ENCODE data around the gene TTC39B.

Gene TTC39B

DNA sequence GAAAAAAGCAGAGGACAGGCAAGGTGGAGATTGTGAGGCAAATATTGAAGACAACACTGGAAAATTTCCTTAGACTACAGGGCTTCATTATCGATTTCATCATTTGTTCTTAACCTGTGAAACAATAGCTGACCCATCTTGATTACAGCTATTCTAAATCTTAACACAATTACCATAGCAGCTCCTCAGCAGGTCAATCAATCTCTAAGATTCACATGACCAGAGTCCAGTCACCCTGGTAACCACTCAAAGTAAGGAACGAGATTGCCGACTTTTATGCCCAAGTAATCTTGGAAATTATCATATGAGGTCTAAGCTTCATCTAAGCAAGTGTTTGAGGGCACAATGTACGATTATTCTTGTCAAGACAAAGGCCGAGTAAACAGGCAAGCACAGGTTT lies 93.8 kb downstream of the TTC39B start:
- POLR2A ChIA-PET (ENCODE audit: low non-redundant PET): no interaction called here
- no peak for DNase-seq (ENCODE audit: low spot score)
- CTCF ChIA-PET: interaction anchor here (0.6 to 0.7 kb wide), 2 partner anchors 65 to 259 kb away, joined by 3 read pairs; no protein-coding TSS in a partner anchor
- no peak overlapping the region for H3K27ac ChIP-seq
- TF ChIP-seq, protein P1, sequence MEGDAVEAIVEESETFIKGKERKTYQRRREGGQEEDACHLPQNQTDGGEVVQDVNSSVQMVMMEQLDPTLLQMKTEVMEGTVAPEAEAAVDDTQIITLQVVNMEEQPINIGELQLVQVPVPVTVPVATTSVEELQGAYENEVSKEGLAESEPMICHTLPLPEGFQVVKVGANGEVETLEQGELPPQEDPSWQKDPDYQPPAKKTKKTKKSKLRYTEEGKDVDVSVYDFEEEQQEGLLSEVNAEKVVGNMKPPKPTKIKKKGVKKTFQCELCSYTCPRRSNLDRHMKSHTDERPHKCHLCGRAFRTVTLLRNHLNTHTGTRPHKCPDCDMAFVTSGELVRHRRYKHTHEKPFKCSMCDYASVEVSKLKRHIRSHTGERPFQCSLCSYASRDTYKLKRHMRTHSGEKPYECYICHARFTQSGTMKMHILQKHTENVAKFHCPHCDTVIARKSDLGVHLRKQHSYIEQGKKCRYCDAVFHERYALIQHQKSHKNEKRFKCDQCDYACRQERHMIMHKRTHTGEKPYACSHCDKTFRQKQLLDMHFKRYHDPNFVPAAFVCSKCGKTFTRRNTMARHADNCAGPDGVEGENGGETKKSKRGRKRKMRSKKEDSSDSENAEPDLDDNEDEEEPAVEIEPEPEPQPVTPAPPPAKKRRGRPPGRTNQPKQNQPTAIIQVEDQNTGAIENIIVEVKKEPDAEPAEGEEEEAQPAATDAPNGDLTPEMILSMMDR (conservative IDR thresholded peaks at IDR 0.05; ENCODE audit: low read depth): no peak

DNA sequence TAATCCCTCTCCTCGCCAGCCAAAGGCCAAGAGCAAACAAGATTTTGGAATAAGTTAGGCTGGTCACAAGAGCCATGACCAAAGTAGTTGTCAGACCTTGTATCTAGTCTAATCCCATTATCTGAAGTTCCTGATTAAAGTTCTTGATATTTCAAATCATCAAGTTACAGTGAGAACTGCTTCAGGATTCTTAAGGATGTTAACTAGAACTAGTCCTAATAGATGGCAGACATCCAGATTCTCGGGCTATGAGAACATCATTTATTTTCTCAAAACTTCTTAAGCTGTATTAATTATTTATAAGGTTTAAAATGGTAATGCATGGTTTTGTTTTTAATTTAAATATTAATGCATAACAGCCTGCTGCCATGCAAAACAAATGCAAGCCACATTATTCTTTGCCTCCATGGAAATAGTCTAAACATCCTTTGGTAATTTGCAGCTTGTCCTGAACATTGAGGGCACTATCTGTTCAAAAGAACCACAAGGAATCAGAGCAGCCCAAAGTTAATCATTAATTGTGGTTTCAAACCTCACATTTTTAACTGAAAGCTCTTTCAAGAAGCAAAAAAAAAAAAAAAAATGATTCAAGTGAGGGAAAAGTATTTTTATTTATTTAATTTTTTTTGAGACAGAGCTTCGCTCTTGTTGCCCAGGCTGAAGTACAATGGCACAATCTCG lies 95.1 kb downstream of the TTC39B start:
- no peak overlapping the region for H3K27ac ChIP-seq
- no peak for DNase-seq (ENCODE audit: low spot score)
- ChIA-PET CTCF (interaction anchor here (0.6 kb wide), 2 partner anchors 63 to 289 kb away, joined by 3 to 4 read pairs; no protein-coding TSS in a partner anchor), POLR2A (ENCODE audit: low non-redundant PET) (no interaction called here)
- TF ChIP-seq, protein P1 (conservative IDR thresholded peaks at IDR 0.05; ENCODE audit: low read depth): peak; percentile 33; the same call in 1 of the 2 replicates

DNA sequence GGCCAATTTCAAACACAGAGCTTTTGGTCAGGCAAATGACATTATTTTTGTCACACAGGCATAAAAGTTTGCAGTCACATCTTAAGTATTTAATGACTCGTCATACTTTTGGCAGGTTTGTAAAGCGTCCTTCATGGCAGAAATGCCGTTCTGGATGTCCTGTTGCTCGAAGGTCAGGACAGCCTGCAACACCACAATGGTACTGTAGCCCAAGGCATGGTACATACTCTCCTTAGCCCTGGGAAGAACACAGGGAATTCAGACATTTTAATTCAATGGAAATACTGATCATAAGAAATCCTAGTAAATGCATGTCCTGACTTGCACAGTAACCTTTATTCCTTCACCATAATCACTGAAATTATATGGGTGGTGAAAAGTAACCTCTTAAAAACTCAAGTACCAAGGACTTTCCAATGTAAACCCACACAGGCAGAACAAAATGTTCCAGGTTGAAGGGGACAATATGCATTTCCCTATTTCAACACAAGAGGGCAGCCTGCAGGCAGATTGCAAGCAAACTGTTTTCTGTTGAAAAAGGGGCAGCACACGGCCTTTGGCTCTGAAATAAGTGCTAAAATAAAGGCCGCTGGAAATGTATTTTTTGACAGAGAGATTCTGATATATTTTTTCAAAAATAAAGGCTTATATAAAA lies 95.7 kb downstream of the TTC39B start:
- no peak overlapping the region for H3K27ac ChIP-seq
- CTCF ChIA-PET: interaction anchor here (0.6 to 0.7 kb wide), 3 partner anchors 63 to 555 kb away, joined by 3 read pairs; no protein-coding TSS in a partner anchor
- TF ChIP-seq, protein P1 (conservative IDR thresholded peaks at IDR 0.05; ENCODE audit: low read depth): peak; percentile 91
- POLR2A ChIA-PET (ENCODE audit: low non-redundant PET): no interaction called here
- peak; percentile 20 for DNase-seq (ENCODE audit: low spot score)

DNA sequence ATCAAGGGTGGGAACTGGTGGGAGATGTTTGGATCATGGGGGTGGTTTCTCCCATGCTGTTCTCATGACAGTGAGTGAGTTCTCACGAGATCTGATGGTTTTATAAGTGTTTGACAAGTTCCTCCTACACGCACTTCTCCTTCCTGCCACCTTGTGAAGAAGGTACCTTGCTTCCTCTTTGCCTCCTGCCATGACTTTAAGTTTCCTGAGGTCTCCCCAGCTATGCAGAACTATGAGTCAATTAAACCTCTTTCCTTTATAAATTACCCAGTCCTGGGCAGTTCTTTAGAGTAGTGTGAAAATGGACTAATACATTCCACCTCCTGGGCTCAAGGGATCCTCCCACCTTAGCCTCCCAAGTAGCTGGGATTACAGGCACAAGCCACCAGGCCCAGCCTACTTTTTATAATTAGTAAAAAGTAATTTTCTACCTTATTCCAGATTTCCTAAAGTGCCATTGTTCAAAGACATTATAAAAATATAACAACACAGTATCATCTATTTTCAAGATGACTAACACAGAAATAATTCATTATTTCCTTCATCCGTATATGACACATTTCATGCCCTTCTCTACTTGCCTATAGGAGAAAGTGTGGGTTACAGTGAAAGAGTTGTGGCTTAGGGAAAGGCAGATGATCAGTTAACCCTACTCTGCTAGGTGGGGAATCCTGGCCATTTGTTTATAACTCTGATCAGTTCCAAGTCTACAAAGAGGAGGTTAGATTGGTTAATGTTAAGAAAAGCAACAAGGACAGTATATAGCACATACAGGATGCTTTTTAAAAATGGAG lies 99.9 kb downstream of the TTC39B start:
- ChIA-PET CTCF (no interaction called here), POLR2A (ENCODE audit: low non-redundant PET) (no interaction called here)
- no peak for DNase-seq (ENCODE audit: low spot score)

DNA sequence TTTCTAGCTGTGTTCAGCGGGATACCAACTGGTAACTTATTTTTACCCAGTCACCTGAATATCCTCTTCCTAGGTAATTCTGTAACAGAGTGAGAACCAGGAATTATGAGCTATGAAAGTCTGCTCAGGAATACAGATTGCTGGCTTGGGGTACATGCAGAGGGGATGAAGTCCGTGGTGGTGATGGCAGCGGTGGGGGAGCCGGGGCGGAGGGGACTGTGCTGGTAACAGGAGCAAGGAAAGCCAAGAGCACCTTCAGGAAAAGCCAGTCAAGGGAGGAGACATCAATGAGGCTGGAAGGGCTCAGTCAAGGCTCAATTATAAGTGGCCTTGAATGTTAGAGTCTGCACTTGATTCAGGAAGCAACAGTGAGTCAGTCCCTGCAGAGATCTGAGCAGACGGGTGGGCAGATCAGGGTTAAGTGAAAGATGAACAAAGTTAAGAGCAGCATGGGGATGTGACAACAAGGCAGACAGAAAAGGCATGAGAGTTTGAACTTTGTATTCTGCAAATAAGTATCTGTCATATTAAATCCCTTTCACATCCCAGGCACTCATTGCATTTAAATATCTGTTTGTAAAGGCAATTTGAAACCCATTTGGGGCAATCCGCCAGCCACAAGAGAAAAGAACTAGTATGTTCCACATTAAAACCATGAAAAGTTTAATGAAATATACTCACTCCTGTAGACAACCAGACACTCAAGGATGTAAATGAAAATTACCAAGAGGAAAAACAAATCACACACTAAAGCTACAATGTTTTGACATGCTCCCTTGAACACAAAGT lies 101.2 kb downstream of the TTC39B start:
- TF ChIP-seq, protein P1 (conservative IDR thresholded peaks at IDR 0.05; ENCODE audit: low read depth): no peak
- CTCF ChIA-PET: interaction anchor here (0.6 kb wide), 1 partner anchor 1297 kb away, joined by 4 read pairs; no protein-coding TSS in a partner anchor
- no peak for DNase-seq (ENCODE audit: low spot score)
- H3K27ac ChIP-seq: no peak overlapping the region
- POLR2A ChIA-PET (ENCODE audit: low non-redundant PET): no interaction called here

More for the DNA sequence above, 99.9 kb downstream of the TTC39B start:
- TF ChIP-seq, protein P1 (conservative IDR thresholded peaks at IDR 0.05; ENCODE audit: low read depth): no peak
- no peak overlapping the region for H3K27ac ChIP-seq

All from RWPE1 (cell line).